ENCODE results near the gene INO80D. TPM values are rescaled to one million over a fixed set of nuclear protein-coding genes. Genes with fewer than 3 reads are reported as not detected.
"Not testable (repeated sequence)": the region's sequence is repeated elsewhere in the genome, so short reads cannot be mapped to it uniquely, and the experiment has no call there.

The INO80D gene
- total and polyA plus RNA-seq, 3 donors from 2014 or later = 5.3 to 31.6 (median 28.2) TPM

- H3K4me3 ChIP-seq = no peak overlapping the region
- H3K27me3 ChIP-seq = no peaks in the 10 kb centered on the region
- no peaks in the 10 kb centered on the region for H3K4me1 ChIP-seq
- no peak for TF ChIP-seq CTCF (IDR thresholded peaks at IDR 0.05)
- TF ChIP-seq POLR2A (IDR thresholded peaks at IDR 0.05) = no peak
- no peak for DNase-seq
- H3K27ac ChIP-seq = no peak overlapping the region
- no peaks in the 10 kb centered on the region for H3K36me3 ChIP-seq (ENCODE audit: low read depth, missing control alignments)
- intact Hi-C loops (cut with DNase I; ENCODE audit: low total_unique reads) = no loop called here
- WGBS, 2 donors = 83 to 87% methylated on average over 3 of the region's 3 CpGs
- H3K9me3 ChIP-seq = no peaks in the 10 kb centered on the region
Measured at GRCh38 chr2:206054952-206055351, 31.0 kb downstream of the INO80D start.

- Histone ChIP-seq H3K36me3 (ENCODE audit: low read depth, missing control alignments) (no peaks in the 10 kb centered on the region), H3K4me1 (no peaks in the 10 kb centered on the region), H3K27me3 (no peaks in the 10 kb centered on the region), H3K9me3 (no peaks in the 10 kb centered on the region), H3K4me3 (no peak overlapping the region), H3K27ac (no peak overlapping the region)
- intact Hi-C loops (cut with DNase I; ENCODE audit: low total_unique reads) = no loop called here
- DNase-seq = no peak
- TF ChIP-seq POLR2A (IDR thresholded peaks at IDR 0.05) = no peak
- TF ChIP-seq CTCF (IDR thresholded peaks at IDR 0.05) = no peak
- WGBS, 2 donors = 84 to 95% methylated on average over 6 of the region's 6 CpGs
Measured at GRCh38 chr2:206051912-206052311, 34.1 kb downstream of the INO80D start.

- no peak overlapping the region for H3K27ac ChIP-seq
- H3K27me3 ChIP-seq = no peaks in the 10 kb centered on the region
- H3K9me3 ChIP-seq = no peaks in the 10 kb centered on the region
- no peak for TF ChIP-seq CTCF (IDR thresholded peaks at IDR 0.05)
- TF ChIP-seq POLR2A (IDR thresholded peaks at IDR 0.05) = no peak
- intact Hi-C loops (cut with DNase I; ENCODE audit: low total_unique reads) = no loop called here
- no peak for DNase-seq
- H3K4me3 ChIP-seq = no peak overlapping the region
- WGBS, 2 donors = 73 to 75% methylated on average over 1 of the region's 1 CpG
- H3K36me3 ChIP-seq (ENCODE audit: low read depth, missing control alignments) = no peaks in the 10 kb centered on the region
- peaks cover 4% of the 10 kb centered on the region for H3K4me1 ChIP-seq
Measured at GRCh38 chr2:206049392-206049791, 36.6 kb downstream of the INO80D start.

GRCh38 chr2:206045251-206045650, 40.7 kb downstream of the INO80D start:
- intact Hi-C loops (cut with DNase I; ENCODE audit: low total_unique reads) = no loop called here
- Histone ChIP-seq H3K27ac (no peak overlapping the region), H3K9me3 (no peaks in the 10 kb centered on the region), H3K36me3 (ENCODE audit: low read depth, missing control alignments) (no peaks in the 10 kb centered on the region), H3K4me3 (no peak overlapping the region), H3K4me1 (peaks cover 22% of the 10 kb centered on the region), H3K27me3 (no peaks in the 10 kb centered on the region)
- WGBS, 2 donors = 80 to 96% methylated on average over 1 of the region's 1 CpG
- DNase-seq = no peak
- TF ChIP-seq POLR2A (IDR thresholded peaks at IDR 0.05) (no peak), CTCF (IDR thresholded peaks at IDR 0.05) (no peak)

GRCh38 chr2:206040525-206040924, 45.4 kb downstream of the INO80D start:
- intact Hi-C loops (cut with DNase I; ENCODE audit: low total_unique reads) = no loop called here
- Histone ChIP-seq H3K4me3 (no peak overlapping the region), H3K27ac (peak overlapping the region; percentile 0 to 58), H3K27me3 (no peaks in the 10 kb centered on the region), H3K36me3 (ENCODE audit: low read depth, missing control alignments) (no peaks in the 10 kb centered on the region), H3K4me1 (peaks cover 34% of the 10 kb centered on the region), H3K9me3 (no peaks in the 10 kb centered on the region)
- DNase-seq = peak; percentile 64
- WGBS, 2 donors = 39 to 49% methylated on average over 5 of the region's 5 CpGs
- TF ChIP-seq CTCF (IDR thresholded peaks at IDR 0.05) (no peak), POLR2A (IDR thresholded peaks at IDR 0.05) (no peak)

GRCh38 chr2:206035393-206035792, 50.6 kb downstream of the INO80D start:
- H3K4me3 ChIP-seq; H3K27ac ChIP-seq; H3K27me3 ChIP-seq; intact Hi-C loops (cut with DNase I; ENCODE audit: low total_unique reads); H3K9me3 ChIP-seq; H3K36me3 ChIP-seq (ENCODE audit: low read depth, missing control alignments); DNase-seq: not testable (repeated sequence)
- 87 to 91% methylated on average over 3 of the region's 3 CpGs for WGBS, 2 donors
- H3K4me1 ChIP-seq = peaks cover 14% of the 10 kb centered on the region

GRCh38 chr2:206033452-206033851, 52.5 kb downstream of the INO80D start:
- H3K4me1 ChIP-seq; H3K27ac ChIP-seq; H3K27me3 ChIP-seq; H3K4me3 ChIP-seq; H3K9me3 ChIP-seq; intact Hi-C loops (cut with DNase I; ENCODE audit: low total_unique reads); H3K36me3 ChIP-seq (ENCODE audit: low read depth, missing control alignments); DNase-seq: not testable (repeated sequence)
- WGBS, 2 donors = 80 to 81% methylated on average over 1 of the region's 1 CpG

All from testis (tissue), 3 donors.